ENCODE results near the gene RHOH. TPM values are rescaled to one million over a fixed set of nuclear protein-coding genes. Genes with fewer than 3 reads are reported as not detected.

RHOH gene
- total RNA-seq, 1 donor from 2014 or later, result 3.2 TPM

- Mint-ChIP-seq H3K27ac (ENCODE audit: unreplicated experiment) (no peak overlapping the region), H3K9me3 (peaks cover 2% of the 10 kb centered on the region), H3K4me3 (no peak overlapping the region), H3K27me3 (ENCODE audit: low read depth) (no peaks in the 10 kb centered on the region), H3K4me1 (no peaks in the 10 kb centered on the region), H3K36me3 (ENCODE audit: low read depth) (no peaks in the 10 kb centered on the region)
- TF ChIP-seq CTCF (conservative IDR thresholded peaks at IDR 0.05), result no peak
- no peak for DNase-seq (ENCODE audit: low read depth, low spot score)
Measured at GRCh38 chr4:40227284-40227683, 30.5 kb downstream of the RHOH start.

- no peak overlapping the region for H3K4me3 Mint-ChIP-seq
- TF ChIP-seq CTCF (conservative IDR thresholded peaks at IDR 0.05), result peak; percentile 49
- no peak overlapping the region for H3K27ac Mint-ChIP-seq (ENCODE audit: unreplicated experiment)
- DNase-seq (ENCODE audit: low read depth, low spot score), result no peak
- H3K27me3 Mint-ChIP-seq (ENCODE audit: low read depth), result no peaks in the 10 kb centered on the region
- H3K36me3 Mint-ChIP-seq (ENCODE audit: low read depth), result no peaks in the 10 kb centered on the region
- H3K4me1 Mint-ChIP-seq, result no peaks in the 10 kb centered on the region
- no peaks in the 10 kb centered on the region for H3K9me3 Mint-ChIP-seq
Measured at GRCh38 chr4:40228497-40229365, 31.9 kb downstream of the RHOH start.

DNA sequence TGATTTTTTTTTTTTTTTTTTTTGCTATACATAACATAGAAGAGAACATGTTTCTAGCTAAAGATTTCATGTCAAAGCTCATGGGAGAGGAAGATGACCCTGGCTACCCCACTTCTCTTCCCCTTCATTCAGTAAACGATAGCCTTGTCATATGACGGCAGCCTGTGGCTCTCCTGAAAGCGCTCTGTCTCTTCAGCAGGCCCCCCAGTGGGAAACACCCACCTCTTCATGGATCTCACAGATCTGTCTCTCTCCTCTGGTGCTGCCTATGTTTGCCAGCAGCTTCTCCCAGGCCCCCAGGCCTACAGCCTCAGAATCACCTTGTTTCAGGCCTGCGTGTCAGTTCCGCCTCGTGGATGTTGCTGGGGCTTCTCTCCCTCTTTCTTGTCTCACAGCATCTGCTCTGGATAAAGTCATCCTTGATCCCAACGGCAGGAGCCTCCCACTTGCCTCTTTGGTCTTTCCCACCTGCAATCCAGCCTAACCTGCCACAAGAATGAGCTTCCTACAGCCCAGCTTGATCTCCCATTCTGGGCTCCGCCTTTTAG, 34.6 kb downstream of the RHOH start:
- H3K36me3 Mint-ChIP-seq (ENCODE audit: low read depth), result no peaks in the 10 kb centered on the region
- TF ChIP-seq CTCF (conservative IDR thresholded peaks at IDR 0.05), result no peak
- no peaks in the 10 kb centered on the region for H3K4me1 Mint-ChIP-seq
- DNase-seq (ENCODE audit: low read depth, low spot score), result no peak
- H3K9me3 Mint-ChIP-seq, result no peaks in the 10 kb centered on the region
- H3K27me3 Mint-ChIP-seq (ENCODE audit: low read depth), result no peaks in the 10 kb centered on the region
- H3K4me3 Mint-ChIP-seq, result no peak overlapping the region
- peak overlapping the region; percentile 7 for H3K27ac Mint-ChIP-seq (ENCODE audit: unreplicated experiment)

GRCh38 chr4:40232610-40233009, 35.8 kb downstream of the RHOH start:
- no peaks in the 10 kb centered on the region for H3K9me3 Mint-ChIP-seq
- no peaks in the 10 kb centered on the region for H3K36me3 Mint-ChIP-seq (ENCODE audit: low read depth)
- H3K4me1 Mint-ChIP-seq, result no peaks in the 10 kb centered on the region
- H3K27ac Mint-ChIP-seq (ENCODE audit: unreplicated experiment), result no peak overlapping the region
- no peak for TF ChIP-seq CTCF (conservative IDR thresholded peaks at IDR 0.05)
- H3K4me3 Mint-ChIP-seq, result no peak overlapping the region
- DNase-seq (ENCODE audit: low read depth, low spot score), result no peak
- H3K27me3 Mint-ChIP-seq (ENCODE audit: low read depth), result no peaks in the 10 kb centered on the region

- Mint-ChIP-seq H3K27me3 (ENCODE audit: low read depth) (no peaks in the 10 kb centered on the region), H3K9me3 (no peaks in the 10 kb centered on the region), H3K4me1 (no peaks in the 10 kb centered on the region), H3K4me3 (no peak overlapping the region), H3K36me3 (ENCODE audit: low read depth) (no peaks in the 10 kb centered on the region), H3K27ac (ENCODE audit: unreplicated experiment) (no peak overlapping the region)
- DNase-seq (ENCODE audit: low read depth, low spot score), result no peak
- TF ChIP-seq CTCF (conservative IDR thresholded peaks at IDR 0.05), result no peak
Measured at GRCh38 chr4:40233227-40233626, 36.4 kb downstream of the RHOH start.
